ENCODE data around the gene MSANTD2.

Gene MSANTD2

GRCh38 chr11:124761301-124762104 is 38.7 kb downstream of the MSANTD2 start:
- TF ChIP-seq, protein P1, sequence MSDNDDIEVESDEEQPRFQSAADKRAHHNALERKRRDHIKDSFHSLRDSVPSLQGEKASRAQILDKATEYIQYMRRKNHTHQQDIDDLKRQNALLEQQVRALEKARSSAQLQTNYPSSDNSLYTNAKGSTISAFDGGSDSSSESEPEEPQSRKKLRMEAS (IDR thresholded peaks at IDR 0.05), result no peak
- TF ChIP-seq TAF1 (IDR thresholded peaks at IDR 0.05; ENCODE audit: low read depth) (no peak), TCF12 (IDR thresholded peaks at IDR 0.05; ENCODE audit: low read depth) (no peak), TEAD4 (IDR thresholded peaks at IDR 0.05) (no peak), CEBPB (IDR thresholded peaks at IDR 0.05) (no peak), FOXM1 (IDR thresholded peaks at IDR 0.05; ENCODE audit: borderline replicate concordance, low read depth) (no peak), ZBTB7A (IDR thresholded peaks at IDR 0.05; ENCODE audit: low read depth) (no peak), USF1 (IDR thresholded peaks at IDR 0.05) (no peak), RAD21 (IDR thresholded peaks at IDR 0.05; ENCODE audit: low read depth) (no peak), CREB1 (IDR thresholded peaks at IDR 0.05; ENCODE audit: low read depth) (no peak), NFIC (IDR thresholded peaks at IDR 0.05) (no peak), YY1 (IDR thresholded peaks at IDR 0.05; ENCODE audit: low read depth) (no peak), EP300 (IDR thresholded peaks at IDR 0.05; ENCODE audit: borderline replicate concordance) (no peak), EGR1 (IDR thresholded peaks at IDR 0.05) (no peak)
- TF ChIP-seq, protein P2, sequence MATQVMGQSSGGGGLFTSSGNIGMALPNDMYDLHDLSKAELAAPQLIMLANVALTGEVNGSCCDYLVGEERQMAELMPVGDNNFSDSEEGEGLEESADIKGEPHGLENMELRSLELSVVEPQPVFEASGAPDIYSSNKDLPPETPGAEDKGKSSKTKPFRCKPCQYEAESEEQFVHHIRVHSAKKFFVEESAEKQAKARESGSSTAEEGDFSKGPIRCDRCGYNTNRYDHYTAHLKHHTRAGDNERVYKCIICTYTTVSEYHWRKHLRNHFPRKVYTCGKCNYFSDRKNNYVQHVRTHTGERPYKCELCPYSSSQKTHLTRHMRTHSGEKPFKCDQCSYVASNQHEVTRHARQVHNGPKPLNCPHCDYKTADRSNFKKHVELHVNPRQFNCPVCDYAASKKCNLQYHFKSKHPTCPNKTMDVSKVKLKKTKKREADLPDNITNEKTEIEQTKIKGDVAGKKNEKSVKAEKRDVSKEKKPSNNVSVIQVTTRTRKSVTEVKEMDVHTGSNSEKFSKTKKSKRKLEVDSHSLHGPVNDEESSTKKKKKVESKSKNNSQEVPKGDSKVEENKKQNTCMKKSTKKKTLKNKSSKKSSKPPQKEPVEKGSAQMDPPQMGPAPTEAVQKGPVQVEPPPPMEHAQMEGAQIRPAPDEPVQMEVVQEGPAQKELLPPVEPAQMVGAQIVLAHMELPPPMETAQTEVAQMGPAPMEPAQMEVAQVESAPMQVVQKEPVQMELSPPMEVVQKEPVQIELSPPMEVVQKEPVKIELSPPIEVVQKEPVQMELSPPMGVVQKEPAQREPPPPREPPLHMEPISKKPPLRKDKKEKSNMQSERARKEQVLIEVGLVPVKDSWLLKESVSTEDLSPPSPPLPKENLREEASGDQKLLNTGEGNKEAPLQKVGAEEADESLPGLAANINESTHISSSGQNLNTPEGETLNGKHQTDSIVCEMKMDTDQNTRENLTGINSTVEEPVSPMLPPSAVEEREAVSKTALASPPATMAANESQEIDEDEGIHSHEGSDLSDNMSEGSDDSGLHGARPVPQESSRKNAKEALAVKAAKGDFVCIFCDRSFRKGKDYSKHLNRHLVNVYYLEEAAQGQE (IDR thresholded peaks at IDR 0.05; ENCODE audit: low read depth), result no peak

GRCh38 chr11:124760806-124761205 is 39.4 kb downstream of the MSANTD2 start:
- TF ChIP-seq TAF1 (IDR thresholded peaks at IDR 0.05; ENCODE audit: low read depth) (no peak), EGR1 (IDR thresholded peaks at IDR 0.05) (no peak), NFIC (IDR thresholded peaks at IDR 0.05) (no peak), CREB1 (IDR thresholded peaks at IDR 0.05; ENCODE audit: low read depth) (no peak), TEAD4 (IDR thresholded peaks at IDR 0.05) (no peak)
- TF ChIP-seq, protein P2 (IDR thresholded peaks at IDR 0.05; ENCODE audit: low read depth), result no peak

GRCh38 chr11:124760205-124760652 is 40.0 kb downstream of the MSANTD2 start:
- TF ChIP-seq CREB1 (IDR thresholded peaks at IDR 0.05; ENCODE audit: low read depth) (no peak), FOXM1 (IDR thresholded peaks at IDR 0.05; ENCODE audit: borderline replicate concordance, low read depth) (no peak), EP300 (IDR thresholded peaks at IDR 0.05; ENCODE audit: borderline replicate concordance) (no peak), USF1 (IDR thresholded peaks at IDR 0.05) (no peak), TEAD4 (IDR thresholded peaks at IDR 0.05) (no peak), ZBTB7A (IDR thresholded peaks at IDR 0.05; ENCODE audit: low read depth) (no peak), CEBPB (IDR thresholded peaks at IDR 0.05) (no peak)
- TF ChIP-seq, protein P2 (IDR thresholded peaks at IDR 0.05; ENCODE audit: low read depth), result no peak

- no peak for TF ChIP-seq EP300 (IDR thresholded peaks at IDR 0.05; ENCODE audit: borderline replicate concordance)
- no peak for TF ChIP-seq NFIC (IDR thresholded peaks at IDR 0.05)
- no peak for TF ChIP-seq FOXM1 (IDR thresholded peaks at IDR 0.05; ENCODE audit: borderline replicate concordance, low read depth)
- TF ChIP-seq YY1 (IDR thresholded peaks at IDR 0.05; ENCODE audit: low read depth), result no peak
- TF ChIP-seq TAF1 (IDR thresholded peaks at IDR 0.05; ENCODE audit: low read depth), result no peak
- no peak for TF ChIP-seq ZBTB7A (IDR thresholded peaks at IDR 0.05; ENCODE audit: low read depth)
- no peak for TF ChIP-seq TEAD4 (IDR thresholded peaks at IDR 0.05)
- TF ChIP-seq CREB1 (IDR thresholded peaks at IDR 0.05; ENCODE audit: low read depth), result no peak
- no peak for TF ChIP-seq RAD21 (IDR thresholded peaks at IDR 0.05; ENCODE audit: low read depth)
- no peak for TF ChIP-seq EGR1 (IDR thresholded peaks at IDR 0.05)
Measured at GRCh38 chr11:124759266-124760204, 40.7 kb downstream of the MSANTD2 start.
